GM12874 (cell line): Measurements from ENCODE around the gene TUBA4B.

ENCODE experiments used
- TF ChIP-seq, protein P1 (sequence below): IDR thresholded peaks from 2 replicates; pipeline ENCODE4 v1.5.1; 2011; ENCODE audit warnings: low read depth, mild to moderate bottlenecking, control low read depth, low read length, moderate library complexity; ENCODE audit not compliant: insufficient read depth

The TUBA4B gene

DNA sequence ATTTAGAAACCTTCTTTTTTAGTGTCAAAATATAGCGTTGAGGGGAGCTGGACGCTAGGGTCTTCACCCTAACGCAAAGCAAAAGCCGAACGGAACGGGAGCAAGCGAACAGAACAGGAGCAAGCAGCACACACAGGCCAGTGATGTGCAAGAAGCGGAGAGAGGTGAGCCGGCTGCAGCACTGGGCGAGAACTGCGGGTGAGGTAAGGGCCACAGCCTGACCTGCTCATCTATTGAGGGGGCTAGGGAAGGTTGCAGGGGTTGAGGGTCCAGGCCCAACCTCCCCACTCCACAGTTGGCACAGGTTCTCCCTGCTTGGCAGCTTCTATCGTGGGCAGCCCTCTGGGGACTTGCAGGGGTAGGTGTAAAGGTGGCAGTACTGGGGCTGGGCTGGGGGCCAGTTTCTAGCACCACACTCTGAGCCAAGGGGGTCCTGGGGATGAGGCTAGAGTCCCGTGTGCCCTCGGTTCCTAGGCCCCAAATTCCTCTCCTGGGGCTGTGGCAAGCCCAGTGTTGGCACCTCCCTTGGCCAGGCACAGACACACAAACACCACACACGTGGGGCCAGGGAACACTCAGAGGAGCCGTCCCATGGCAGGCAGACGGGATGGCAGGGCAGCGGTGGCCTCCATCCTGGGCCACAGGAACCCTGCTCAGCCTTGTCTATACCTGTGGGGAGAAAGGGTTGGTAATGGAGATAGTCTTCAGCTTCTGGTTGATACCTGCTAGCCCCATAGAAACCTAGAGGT is 33.1 kb upstream of the TUBA4B start:
- TF ChIP-seq, protein P1, sequence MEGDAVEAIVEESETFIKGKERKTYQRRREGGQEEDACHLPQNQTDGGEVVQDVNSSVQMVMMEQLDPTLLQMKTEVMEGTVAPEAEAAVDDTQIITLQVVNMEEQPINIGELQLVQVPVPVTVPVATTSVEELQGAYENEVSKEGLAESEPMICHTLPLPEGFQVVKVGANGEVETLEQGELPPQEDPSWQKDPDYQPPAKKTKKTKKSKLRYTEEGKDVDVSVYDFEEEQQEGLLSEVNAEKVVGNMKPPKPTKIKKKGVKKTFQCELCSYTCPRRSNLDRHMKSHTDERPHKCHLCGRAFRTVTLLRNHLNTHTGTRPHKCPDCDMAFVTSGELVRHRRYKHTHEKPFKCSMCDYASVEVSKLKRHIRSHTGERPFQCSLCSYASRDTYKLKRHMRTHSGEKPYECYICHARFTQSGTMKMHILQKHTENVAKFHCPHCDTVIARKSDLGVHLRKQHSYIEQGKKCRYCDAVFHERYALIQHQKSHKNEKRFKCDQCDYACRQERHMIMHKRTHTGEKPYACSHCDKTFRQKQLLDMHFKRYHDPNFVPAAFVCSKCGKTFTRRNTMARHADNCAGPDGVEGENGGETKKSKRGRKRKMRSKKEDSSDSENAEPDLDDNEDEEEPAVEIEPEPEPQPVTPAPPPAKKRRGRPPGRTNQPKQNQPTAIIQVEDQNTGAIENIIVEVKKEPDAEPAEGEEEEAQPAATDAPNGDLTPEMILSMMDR: no peak

DNA sequence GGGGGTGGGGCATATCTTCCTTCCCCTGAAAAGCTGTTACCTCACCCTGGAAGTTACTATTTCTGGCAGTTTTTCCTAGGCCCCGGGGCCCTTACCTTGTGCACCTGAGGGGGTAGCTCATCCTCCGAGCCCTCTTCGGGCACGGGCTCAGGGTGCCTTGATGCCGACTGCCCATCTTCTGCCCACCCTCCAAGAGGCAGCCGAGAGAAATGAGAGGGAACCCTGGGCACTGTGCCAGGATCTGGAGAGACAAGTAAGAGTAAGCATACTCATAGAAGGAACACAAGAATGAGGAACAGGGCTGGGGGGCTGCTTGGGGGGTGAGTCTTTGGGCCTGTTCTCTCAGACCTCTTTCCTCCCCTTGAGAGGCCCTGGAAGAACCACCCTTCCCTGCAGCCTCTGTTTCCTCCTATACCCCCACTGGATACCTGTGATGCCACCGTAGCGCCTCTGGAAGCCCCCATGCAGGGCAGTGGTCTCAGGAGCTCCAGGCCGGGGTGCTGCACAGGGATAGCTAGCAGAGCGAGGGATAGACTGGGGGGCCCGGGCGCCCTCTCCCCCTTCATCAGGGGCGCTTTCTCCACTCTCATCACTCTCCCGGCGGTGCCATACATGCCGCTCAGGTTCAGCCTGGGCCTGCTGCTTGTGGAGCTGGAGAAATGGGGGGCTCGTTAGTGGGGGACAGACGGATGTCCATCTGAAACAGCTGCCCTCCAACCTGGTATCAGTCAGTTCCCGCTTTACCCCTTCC is 32.2 kb upstream of the TUBA4B start:
- TF ChIP-seq, protein P1: no peak

DNA sequence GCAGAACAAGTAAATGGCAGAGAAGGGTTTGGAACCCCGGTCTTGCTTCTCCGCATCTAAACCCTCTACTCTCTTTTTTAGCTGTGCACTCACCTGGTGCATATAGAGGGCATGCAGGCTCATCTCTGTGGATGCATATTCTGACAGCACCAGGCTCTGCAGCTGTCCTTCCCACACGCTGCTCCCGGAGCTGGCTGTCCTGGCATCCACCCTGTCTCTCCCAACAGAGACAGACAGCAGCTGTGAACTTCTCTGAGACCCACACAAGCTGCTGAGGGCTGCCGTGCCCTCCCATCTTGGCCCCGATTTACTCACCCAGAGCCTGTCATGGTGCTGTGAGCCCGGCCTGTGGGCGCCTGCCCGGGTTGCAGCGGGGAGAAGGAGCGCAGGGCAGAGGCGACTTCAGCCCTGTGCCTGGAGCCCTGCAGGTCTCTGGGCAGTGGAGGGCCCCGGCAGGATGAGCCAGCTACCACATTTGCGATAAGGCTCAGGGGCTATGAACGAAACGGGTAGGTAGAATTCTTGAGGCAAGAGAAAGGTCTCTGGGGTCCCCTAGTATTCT is 31.0 kb upstream of the TUBA4B start:
- TF ChIP-seq, protein P1: no peak

DNA sequence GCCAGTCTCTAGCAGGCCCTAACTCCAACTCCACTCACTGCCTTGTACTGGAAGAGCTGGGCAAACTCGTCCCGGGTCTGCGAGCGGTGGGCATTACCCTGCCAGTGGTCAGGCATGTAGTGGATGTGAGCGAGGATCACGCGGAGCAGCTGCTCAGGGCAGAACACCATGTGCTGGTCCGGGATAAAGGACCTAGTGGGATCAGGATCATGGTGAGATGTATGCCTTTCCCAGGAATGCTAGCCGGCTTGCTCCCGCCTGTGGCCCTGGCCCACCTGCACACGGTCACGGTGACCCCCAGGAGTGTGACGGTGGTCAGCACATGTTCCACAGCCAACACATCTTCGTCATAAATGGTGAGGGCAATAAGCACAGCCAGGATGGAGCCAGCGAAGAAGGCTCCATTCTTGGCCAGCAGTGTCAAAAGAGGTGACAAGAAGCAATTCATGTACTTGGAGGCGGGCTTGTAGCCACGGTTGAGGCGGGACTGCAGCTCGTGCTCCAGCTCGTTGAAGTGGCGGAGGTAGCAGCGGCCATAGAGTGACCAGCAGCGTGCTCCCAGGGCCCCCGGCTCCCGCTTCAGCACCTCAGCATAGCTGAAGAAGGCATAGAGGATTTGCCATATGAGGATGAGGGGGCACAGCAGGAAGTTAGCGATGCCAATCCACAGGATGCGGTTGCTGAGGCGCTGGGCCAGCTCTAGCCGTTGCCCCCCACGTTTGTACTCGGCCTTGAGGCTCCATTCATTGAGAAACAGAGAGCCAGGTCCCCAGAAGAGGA is 29.0 kb upstream of the TUBA4B start:
- TF ChIP-seq, protein P1: no peak

DNA sequence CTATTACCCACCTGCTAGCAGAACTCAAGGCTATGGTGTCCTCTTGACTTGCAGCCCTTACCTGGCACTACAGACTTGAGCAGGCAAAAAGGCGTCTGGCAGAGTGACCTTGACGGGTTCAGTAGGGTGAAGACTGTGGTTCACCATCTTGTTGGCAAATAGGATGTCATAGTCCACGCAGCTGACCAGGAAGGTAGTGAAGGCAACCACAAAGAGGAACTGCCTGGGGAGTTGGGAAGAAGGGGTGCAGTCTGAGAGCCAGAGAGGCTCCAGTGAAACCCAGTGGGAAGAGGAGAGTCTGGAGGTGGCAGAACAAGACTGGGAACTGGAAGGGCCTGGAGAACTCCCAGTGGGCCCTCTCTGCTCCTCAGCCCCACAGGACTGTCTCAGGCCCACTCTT is 27.7 kb upstream of the TUBA4B start:
- TF ChIP-seq, protein P1: no peak

DNA sequence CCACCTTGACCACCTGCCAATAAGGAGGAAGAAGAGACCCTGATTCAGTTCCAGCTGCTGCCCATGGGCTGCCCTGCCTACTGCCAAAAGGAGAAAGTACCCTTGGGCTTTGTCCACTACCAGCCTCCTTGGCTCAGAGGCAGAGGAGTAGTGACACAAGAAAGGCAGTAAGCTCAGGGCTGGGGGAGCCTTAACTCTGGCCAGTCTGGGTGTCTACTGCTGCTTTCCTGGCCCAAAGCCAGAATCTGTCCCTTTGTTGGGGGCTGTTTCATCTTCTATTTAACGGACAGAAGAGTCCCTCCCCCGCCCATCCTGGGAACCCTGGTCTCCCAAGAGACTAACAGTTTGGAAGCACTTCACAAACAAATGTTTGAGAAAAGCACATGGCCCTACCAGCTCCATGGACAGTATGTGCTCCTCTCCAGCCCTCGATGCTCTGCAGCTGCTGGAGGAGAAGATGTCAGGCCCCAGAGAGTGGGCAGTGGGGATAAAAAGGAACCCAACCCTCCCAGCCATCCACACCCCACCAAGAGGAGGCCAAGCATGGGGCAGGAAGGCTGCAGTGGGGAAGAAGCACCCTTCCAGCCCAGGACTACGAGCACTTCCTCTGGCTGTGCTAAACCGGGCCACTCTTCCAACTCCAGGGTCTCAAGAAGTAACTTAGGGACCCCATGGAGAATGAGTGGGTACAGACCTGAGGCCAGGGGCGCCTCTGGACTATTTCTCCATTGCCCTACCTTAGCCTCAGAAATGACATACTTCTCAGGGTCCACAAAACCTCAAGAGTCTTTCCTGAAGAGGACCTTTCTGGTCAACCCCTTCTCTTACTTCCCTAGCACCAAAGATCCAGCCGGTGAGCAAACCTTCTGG is 24.8 kb upstream of the TUBA4B start:
- TF ChIP-seq, protein P1: no peak
